ENCODE measurements around the gene VN1R5.

- TF ChIP-seq, protein P1, sequence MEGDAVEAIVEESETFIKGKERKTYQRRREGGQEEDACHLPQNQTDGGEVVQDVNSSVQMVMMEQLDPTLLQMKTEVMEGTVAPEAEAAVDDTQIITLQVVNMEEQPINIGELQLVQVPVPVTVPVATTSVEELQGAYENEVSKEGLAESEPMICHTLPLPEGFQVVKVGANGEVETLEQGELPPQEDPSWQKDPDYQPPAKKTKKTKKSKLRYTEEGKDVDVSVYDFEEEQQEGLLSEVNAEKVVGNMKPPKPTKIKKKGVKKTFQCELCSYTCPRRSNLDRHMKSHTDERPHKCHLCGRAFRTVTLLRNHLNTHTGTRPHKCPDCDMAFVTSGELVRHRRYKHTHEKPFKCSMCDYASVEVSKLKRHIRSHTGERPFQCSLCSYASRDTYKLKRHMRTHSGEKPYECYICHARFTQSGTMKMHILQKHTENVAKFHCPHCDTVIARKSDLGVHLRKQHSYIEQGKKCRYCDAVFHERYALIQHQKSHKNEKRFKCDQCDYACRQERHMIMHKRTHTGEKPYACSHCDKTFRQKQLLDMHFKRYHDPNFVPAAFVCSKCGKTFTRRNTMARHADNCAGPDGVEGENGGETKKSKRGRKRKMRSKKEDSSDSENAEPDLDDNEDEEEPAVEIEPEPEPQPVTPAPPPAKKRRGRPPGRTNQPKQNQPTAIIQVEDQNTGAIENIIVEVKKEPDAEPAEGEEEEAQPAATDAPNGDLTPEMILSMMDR (IDR thresholded peaks at IDR 0.05), result no peak
- TF ChIP-seq POLR2A (IDR thresholded peaks at IDR 0.05), result no peak
Observed at GRCh38 chr1:247300491-247301175, 44.8 kb downstream of the VN1R5 start.

All from body of pancreas (tissue), 4 donors.